GM19238 (cell line): ENCODE measurements around the gene ETV4.
A peak's percentile ranks its signal among the peaks of the same experiment; 100 is the strongest.

Experiments used
- DNase-seq: peaks from one replicate; pipeline ENCODE4 v3.0.0; 2011; ENCODE audit warnings: low spot score; ENCODE audit not compliant: insufficient read length

ETV4 gene

GRCh38 chr17:43545383-43545632 lies 832 bp downstream of the ETV4 start:
- peak; percentile 49 for DNase-seq

GRCh38 chr17:43543771-43544575 lies 2.2 kb downstream of the ETV4 start:
- no peak for DNase-seq

GRCh38 chr17:43543300-43543699 lies 2.8 kb downstream of the ETV4 start:
- DNase-seq = no peak

- DNase-seq = no peak
Measured at GRCh38 chr17:43542859-43543258, 3.3 kb downstream of the ETV4 start.

GRCh38 chr17:43540821-43541674 lies 5.1 kb downstream of the ETV4 start:
- DNase-seq = no peak

GRCh38 chr17:43536236-43536992 lies 9.7 kb downstream of the ETV4 start:
- DNase-seq = no peak

GRCh38 chr17:43534909-43535308 lies 11.2 kb downstream of the ETV4 start:
- no peak for DNase-seq

- DNase-seq = no peak
Measured at GRCh38 chr17:43533699-43534098, 12.4 kb downstream of the ETV4 start.

- DNase-seq = no peak
Measured at GRCh38 chr17:43532581-43532980, 13.6 kb downstream of the ETV4 start.

- no peak for DNase-seq
Measured at GRCh38 chr17:43531955-43532354, 14.2 kb downstream of the ETV4 start.

- DNase-seq = no peak
Measured at GRCh38 chr17:43531082-43531378, 15.1 kb downstream of the ETV4 start.

- DNase-seq = no peak
Measured at GRCh38 chr17:43530288-43531081, 15.7 kb downstream of the ETV4 start.

- no peak for DNase-seq
Measured at GRCh38 chr17:43529947-43530287, 16.2 kb downstream of the ETV4 start.

- DNase-seq = no peak
Measured at GRCh38 chr17:43528988-43529814, 16.9 kb downstream of the ETV4 start.

- DNase-seq = no peak
Measured at GRCh38 chr17:43528319-43528987, 17.7 kb downstream of the ETV4 start.

- DNase-seq = no peak
Measured at GRCh38 chr17:43526886-43527648, 19.1 kb downstream of the ETV4 start.

- no peak for DNase-seq
Measured at GRCh38 chr17:43524945-43525575, 21.1 kb downstream of the ETV4 start.

GRCh38 chr17:43521389-43521788 lies 24.8 kb downstream of the ETV4 start:
- no peak for DNase-seq
